Measurements from ENCODE around the gene PRUNE2. TPM values are rescaled to one million over a fixed set of nuclear protein-coding genes. Genes with fewer than 3 reads are reported as not detected.

Gene PRUNE2
- total RNA-seq, 2 experiments from 2014 or later = 0.38 to 0.44 TPM

DNA sequence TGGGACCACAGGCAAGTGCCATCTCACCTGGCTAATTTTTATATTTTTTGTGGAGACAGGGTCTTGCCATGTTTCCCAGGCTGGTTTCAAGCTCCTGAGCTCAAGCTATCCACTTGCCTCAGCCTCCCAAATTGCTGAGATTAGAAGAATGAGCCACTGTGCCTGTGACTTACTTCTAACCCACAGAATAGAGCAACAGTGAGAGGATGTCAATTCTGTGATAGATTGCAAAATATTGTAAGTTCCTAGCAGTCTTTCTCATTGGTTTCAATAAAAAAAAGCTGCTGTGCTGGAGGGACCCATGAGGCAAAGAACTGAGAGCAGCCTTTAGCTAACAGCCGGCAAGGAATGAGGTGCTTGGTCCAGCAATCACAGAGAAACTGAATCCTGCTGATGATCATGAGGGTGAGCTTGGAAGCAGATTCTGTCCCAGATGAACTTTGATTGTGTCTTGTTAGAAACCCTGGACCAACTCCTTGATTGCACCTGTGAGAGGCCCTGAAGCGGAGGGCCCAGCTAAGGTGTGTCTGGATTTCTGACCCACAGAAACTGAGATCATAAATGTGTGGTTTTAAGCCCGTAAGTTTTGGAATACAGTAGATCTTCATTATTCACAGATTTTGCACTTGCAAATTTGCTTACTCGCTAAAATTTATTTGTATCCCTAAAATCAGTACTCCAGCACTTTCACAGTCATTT lies 297.2 kb downstream of the PRUNE2 start:
- Histone ChIP-seq H3K4me1 (ENCODE audit: insufficient read depth, low read length, poor library complexity, severe bottlenecking) (peaks cover 18% of the 10 kb centered on the region), H3K36me3 (ENCODE audit: insufficient read depth, low read length) (no peaks in the 10 kb centered on the region), H3K4me3 (ENCODE audit: low read depth, low read length, poor library complexity, severe bottlenecking) (no peak overlapping the region), H3K9me3 (ENCODE audit: low read length) (no peaks in the 10 kb centered on the region), H2AFZ (ENCODE audit: low read length) (no peak overlapping the region), H3K27ac (ENCODE audit: low read depth, low read length, poor library complexity, severe bottlenecking) (no peak overlapping the region), H3K4me2 (ENCODE audit: low read length) (no peak overlapping the region), H3K9me2 (ENCODE audit: insufficient read depth, low read length) (no peaks in the 10 kb centered on the region), H3K79me2 (ENCODE audit: insufficient read depth, low read depth, low read length) (no peaks in the 10 kb centered on the region), H4K20me1 (ENCODE audit: insufficient read depth, low read length) (no peaks in the 10 kb centered on the region)
- intact Hi-C loops (cut with micrococcal nuclease; ENCODE audit: unreplicated experiment) = no loop called here
- ChIA-PET CTCF (ENCODE audit: unreplicated experiment) (interaction anchor here (1.4 kb wide), 1 partner anchor 33 kb away, joined by 3 read pairs; no protein-coding TSS in a partner anchor), POLR2A (interaction anchor here (1.0 to 1.5 kb wide), 3 partner anchors 9 to 134 kb away, joined by 4 to 7 read pairs (median 5); no protein-coding TSS in a partner anchor)
- no TSS peak for BruUV-seq (replicated peaks)
- TF ChIP-seq, protein P1, sequence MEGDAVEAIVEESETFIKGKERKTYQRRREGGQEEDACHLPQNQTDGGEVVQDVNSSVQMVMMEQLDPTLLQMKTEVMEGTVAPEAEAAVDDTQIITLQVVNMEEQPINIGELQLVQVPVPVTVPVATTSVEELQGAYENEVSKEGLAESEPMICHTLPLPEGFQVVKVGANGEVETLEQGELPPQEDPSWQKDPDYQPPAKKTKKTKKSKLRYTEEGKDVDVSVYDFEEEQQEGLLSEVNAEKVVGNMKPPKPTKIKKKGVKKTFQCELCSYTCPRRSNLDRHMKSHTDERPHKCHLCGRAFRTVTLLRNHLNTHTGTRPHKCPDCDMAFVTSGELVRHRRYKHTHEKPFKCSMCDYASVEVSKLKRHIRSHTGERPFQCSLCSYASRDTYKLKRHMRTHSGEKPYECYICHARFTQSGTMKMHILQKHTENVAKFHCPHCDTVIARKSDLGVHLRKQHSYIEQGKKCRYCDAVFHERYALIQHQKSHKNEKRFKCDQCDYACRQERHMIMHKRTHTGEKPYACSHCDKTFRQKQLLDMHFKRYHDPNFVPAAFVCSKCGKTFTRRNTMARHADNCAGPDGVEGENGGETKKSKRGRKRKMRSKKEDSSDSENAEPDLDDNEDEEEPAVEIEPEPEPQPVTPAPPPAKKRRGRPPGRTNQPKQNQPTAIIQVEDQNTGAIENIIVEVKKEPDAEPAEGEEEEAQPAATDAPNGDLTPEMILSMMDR (conservative IDR thresholded peaks at IDR 0.05; ENCODE audit: low read length) = no peak
- TF ChIP-seq EZH2phosphoT487 (IDR thresholded peaks at IDR 0.05; ENCODE audit: borderline replicate concordance, low read depth, low read length) = no peak
- no peak for DNase-seq (ENCODE audit: low spot score)

DNA sequence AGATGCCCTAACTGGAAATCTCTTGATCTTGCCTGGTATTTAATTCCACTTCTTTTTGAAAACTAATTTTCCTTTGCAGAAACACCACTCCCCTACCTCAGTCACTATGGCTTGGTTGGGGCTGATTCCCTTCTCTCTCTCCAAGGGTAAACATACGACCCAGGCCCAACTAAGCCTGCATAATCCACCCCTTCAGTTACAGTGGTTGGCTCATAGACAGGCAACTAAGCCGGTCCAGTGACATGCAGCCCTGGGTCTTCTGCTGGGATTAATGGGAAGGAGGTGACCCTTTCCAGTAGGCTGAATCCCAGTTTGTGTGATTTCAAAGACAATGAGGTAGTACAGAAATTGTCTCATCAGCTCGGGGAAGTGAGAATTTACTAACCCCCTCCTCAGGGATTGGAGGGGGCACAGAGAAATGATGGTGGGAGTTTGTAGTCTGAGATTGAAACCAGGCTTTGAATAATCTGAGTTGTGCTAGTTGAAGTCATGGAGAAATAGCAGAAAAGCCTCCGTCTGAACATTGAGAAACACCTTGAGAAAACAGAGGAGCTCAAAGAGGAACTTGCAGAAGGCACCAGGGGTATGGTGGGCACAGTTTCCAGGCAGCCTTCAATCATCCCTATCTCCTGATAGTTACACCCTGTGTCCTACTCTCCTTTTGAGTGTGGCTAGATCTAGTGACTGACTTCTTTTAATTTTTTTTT lies 298.0 kb downstream of the PRUNE2 start:
- CTCF ChIA-PET (ENCODE audit: unreplicated experiment) = interaction anchor here (1.4 kb wide), 1 partner anchor 32 kb away, joined by 3 read pairs; no protein-coding TSS in a partner anchor
- Histone ChIP-seq H2AFZ (ENCODE audit: low read length) (no peak overlapping the region), H3K4me3 (ENCODE audit: low read depth, low read length, poor library complexity, severe bottlenecking) (no peak overlapping the region), H3K27ac (ENCODE audit: low read depth, low read length, poor library complexity, severe bottlenecking) (no peak overlapping the region), H3K79me2 (ENCODE audit: insufficient read depth, low read depth, low read length) (no peaks in the 10 kb centered on the region), H3K4me1 (ENCODE audit: insufficient read depth, low read length, poor library complexity, severe bottlenecking) (peaks cover 18% of the 10 kb centered on the region), H3K36me3 (ENCODE audit: insufficient read depth, low read length) (no peaks in the 10 kb centered on the region), H3K9me2 (ENCODE audit: insufficient read depth, low read length) (no peaks in the 10 kb centered on the region), H4K20me1 (ENCODE audit: insufficient read depth, low read length) (no peaks in the 10 kb centered on the region), H3K9me3 (ENCODE audit: low read length) (no peaks in the 10 kb centered on the region), H3K4me2 (ENCODE audit: low read length) (no peak overlapping the region)
- intact Hi-C loops (cut with micrococcal nuclease; ENCODE audit: unreplicated experiment) = no loop called here
- DNase-seq (ENCODE audit: low spot score) = no peak
- TF ChIP-seq EZH2phosphoT487 (IDR thresholded peaks at IDR 0.05; ENCODE audit: borderline replicate concordance, low read depth, low read length) = no peak
- TF ChIP-seq, protein P1 (conservative IDR thresholded peaks at IDR 0.05; ENCODE audit: low read length) = no peak
- BruUV-seq (replicated peaks) = no TSS peak
- POLR2A ChIA-PET = interaction anchor here (1.0 to 1.1 kb wide), 3 partner anchors 12 to 133 kb away, joined by 3 to 5 read pairs (median 4); no protein-coding TSS in a partner anchor

Measured in OCI-LY7 (cell line).